Neutrophil (primary cell): ENCODE measurements around the gene SDHD.

Experiments used
- H3K27ac ChIP-seq: fragments of 200-600 bp; sonication (generic); 2 replicates; pipeline ENCODE4 v1.5.1; 2016; ENCODE audit warnings: mild to moderate bottlenecking, moderate library complexity
- H3K27me3 ChIP-seq: fragments of 200-600 bp; sonication (generic); 2 replicates; pipeline ENCODE4 v1.6.0; 2016; ENCODE audit warnings: mild to moderate bottlenecking
- H3K36me3 ChIP-seq: fragments of 200-600 bp; sonication (generic); 2 replicates; pipeline ENCODE4 v1.5.1; 2017
- H3K4me1 ChIP-seq, 2 experiments: fragments of 200-600 bp in 1 of 2; sonication (generic) in 1 of 2; 1 replicate in 1 of 2; 2 replicates in 1 of 2; pipeline versions ENCODE4 v1.5.1 to v1.6.1; 2013 to 2016; ENCODE audit warnings: low read depth in 1 of 2, low read length in 1 of 2, mild to moderate bottlenecking in 1 of 2, moderate library complexity in 1 of 2; ENCODE audit not compliant: control insufficient read depth in 1 of 2, insufficient read depth in 1 of 2
- H3K4me3 ChIP-seq, 2 experiments: fragments of 200-600 bp in 1 of 2; sonication (generic) in 1 of 2; 1 replicate in 1 of 2; 2 replicates in 1 of 2; pipeline ENCODE4 v1.5.1; 2013 to 2016; ENCODE audit warnings: low read depth in 1 of 2, low read length in 1 of 2, mild to moderate bottlenecking in 1 of 2, moderate library complexity in 1 of 2
- H3K9me3 ChIP-seq: fragments of 200-600 bp; sonication (generic); 2 replicates; pipeline ENCODE4 v1.5.1; 2016
- CTCF ChIP-seq: fragments of 200-600 bp; sonication (generic); IDR thresholded peaks from 2 replicates; pipeline ENCODE4 v1.5.1; 2016; ENCODE audit warnings: antibody characterized with exemption

SDHD gene

DNA sequence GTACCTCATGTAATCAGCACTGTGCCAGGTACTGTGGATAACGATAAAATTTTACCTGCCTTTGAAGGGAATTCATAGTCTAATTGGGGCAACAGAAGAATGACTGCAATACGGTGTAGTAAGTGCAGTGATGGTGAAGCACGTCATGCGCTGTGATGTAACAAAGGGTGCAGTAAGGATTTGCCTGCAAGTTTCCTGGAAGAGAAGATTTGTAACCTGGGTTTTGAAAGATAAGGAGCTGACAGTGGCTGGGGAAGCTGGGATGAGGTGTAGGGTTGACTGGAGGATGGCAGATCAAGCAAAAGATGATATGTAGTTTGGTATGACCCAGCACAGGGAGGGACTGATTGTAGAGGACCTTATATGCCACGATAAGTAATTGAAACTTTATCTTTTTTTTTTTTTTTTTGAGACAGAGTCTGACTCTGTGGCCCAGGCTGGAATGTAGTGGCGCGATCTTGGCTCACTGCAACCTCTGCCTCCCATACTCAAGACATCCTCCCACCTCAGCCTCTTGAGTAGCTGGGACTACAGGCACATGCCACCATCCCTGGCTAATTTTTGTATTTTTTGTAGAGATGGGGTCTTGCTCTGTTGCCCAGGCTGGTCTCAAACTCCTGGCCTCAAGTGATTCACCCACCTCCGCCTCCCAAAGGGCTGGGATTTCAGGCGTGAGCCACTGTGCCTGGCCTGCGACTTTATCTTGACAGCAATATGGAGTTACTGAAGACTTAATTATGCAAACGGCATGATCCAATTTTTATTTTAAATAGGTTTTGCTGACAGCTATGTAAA lies 11.3 kb downstream of the SDHD start:
- no peak for TF ChIP-seq CTCF

DNA sequence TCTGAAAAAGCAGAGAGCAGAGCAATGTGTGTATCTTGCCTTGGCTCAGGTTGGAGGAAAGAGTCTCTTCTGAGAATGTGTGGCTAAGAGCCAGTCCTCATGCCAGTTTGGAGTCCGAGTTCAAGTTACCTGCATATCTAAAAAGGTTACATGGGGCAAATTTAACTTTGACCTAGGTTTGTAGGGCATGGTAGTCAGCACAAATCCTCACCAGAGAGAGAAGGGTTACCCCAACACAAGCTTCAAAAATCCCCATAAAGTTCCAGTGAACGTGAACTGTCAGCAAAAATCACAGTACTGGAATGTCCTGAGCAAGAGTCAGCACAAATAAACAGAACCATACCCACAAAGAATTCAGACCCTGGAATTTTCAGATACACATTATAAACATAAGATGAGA lies 13.8 kb downstream of the SDHD start:
- H3K27ac ChIP-seq = no peak overlapping the region
- TF ChIP-seq CTCF = no peak

More for the DNA sequence above, 11.3 kb downstream of the SDHD start:
- Histone ChIP-seq H3K9me3 (no peaks in the 10 kb centered on the region), H3K36me3 (peaks cover 40% of the 10 kb centered on the region), H3K27ac (no peak overlapping the region), H3K27me3 (no peaks in the 10 kb centered on the region), H3K4me1 (peaks cover 0 to 5% of the 10 kb centered on the region in 2 experiments), H3K4me3 (no peak overlapping the region)

GRCh38 chr11:112103446-112103845 lies 16.8 kb downstream of the SDHD start:
- Histone ChIP-seq H3K36me3 (no peaks in the 10 kb centered on the region), H3K9me3 (no peaks in the 10 kb centered on the region), H3K4me3 (no peak overlapping the region), H3K4me1 (peaks cover 8 to 13% of the 10 kb centered on the region in 2 experiments), H3K27me3 (no peaks in the 10 kb centered on the region), H3K27ac (no peak overlapping the region)
- TF ChIP-seq CTCF = no peak

More for the DNA sequence above, 13.8 kb downstream of the SDHD start:
- Histone ChIP-seq H3K9me3 (no peaks in the 10 kb centered on the region), H3K4me1 (peaks cover 8 to 13% of the 10 kb centered on the region in 2 experiments), H3K36me3 (peaks cover 17% of the 10 kb centered on the region), H3K4me3 (no peak overlapping the region), H3K27me3 (no peaks in the 10 kb centered on the region)

- Histone ChIP-seq H3K27me3 (no peaks in the 10 kb centered on the region), H3K27ac (no peak overlapping the region), H3K4me1 (peaks cover 8 to 12% of the 10 kb centered on the region in 2 experiments), H3K4me3 (no peak overlapping the region), H3K9me3 (no peaks in the 10 kb centered on the region), H3K36me3 (no peaks in the 10 kb centered on the region)
- TF ChIP-seq CTCF = no peak
These were observed 19.4 kb downstream of the SDHD start for GRCh38 chr11:112106070-112106469.

DNA sequence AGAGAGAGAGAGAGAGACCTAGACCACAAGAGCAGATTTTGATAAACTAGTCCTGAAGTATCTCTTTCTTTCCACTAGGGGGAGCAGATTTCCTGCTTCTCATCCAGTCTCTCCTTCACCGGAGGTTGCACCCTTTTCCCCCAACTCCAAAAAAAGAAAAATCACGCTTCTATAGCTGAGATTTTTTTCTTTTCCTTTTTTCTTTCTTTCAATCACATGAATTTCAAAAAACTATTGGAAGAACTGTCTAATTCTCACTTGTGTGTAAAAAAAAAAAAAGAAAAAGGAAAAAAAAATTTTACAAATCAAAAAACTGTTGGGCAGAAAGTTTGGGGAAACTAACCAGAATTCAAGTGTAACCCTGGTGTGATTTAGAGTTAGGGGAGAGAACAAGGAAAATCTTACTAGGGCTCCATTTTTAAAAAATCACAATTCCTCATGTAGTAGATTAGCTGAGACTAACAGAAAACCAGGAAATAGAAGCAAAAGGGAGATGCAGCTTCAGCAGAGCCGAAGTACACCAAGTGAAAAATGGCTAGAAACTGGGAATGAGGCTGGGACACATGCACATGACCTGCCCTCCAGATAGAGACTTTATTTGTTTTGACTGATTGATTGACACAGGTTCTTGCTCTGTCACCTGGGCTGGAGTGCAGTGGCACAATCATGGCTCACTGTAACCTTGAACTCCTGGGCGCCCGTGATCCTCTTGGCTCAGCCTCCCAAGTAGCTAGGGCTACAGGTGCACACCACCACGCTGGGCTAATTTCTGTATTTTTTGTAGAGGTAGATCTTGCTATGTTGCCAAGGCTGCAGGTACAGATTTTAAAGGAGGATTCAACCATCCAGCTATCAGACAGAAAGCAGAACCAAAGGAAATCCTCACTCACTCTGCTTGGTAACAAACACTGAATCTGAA lies 27.1 kb downstream of the SDHD start:
- H3K4me1 ChIP-seq = peaks cover 8 to 9% of the 10 kb centered on the region in 2 experiments
- H3K4me3 ChIP-seq = no peak overlapping the region
- no peaks in the 10 kb centered on the region for H3K36me3 ChIP-seq
- H3K9me3 ChIP-seq = no peaks in the 10 kb centered on the region
- no peaks in the 10 kb centered on the region for H3K27me3 ChIP-seq
- H3K27ac ChIP-seq = no peak overlapping the region
- TF ChIP-seq CTCF = peak; percentile 60
